Ovary (tissue), 9 donors: ENCODE results near the gene RBM44. TPM values are rescaled to one million over a fixed set of nuclear protein-coding genes. Genes with fewer than 3 reads are reported as not detected.

Source experiments
- DNase-seq, 5 donors: peaks; one replicate each; pipeline ENCODE4 v3.0.0-alpha.2; 2019 to 2020
- H3K27ac ChIP-seq, 2 donors: fragments of 200-600 bp; one replicate each; pipeline versions ENCODE4 v1.5.1 to v1.8.0; 2019 to 2022
- H3K27me3 ChIP-seq: fragments of 200-600 bp; one replicate; pipeline ENCODE4 v1.8.0; 2022
- H3K36me3 ChIP-seq: fragments of 200-600 bp; sonication (generic); one replicate; pipeline ENCODE4 v1.5.1; 2019
- H3K4me1 ChIP-seq: one replicate; pipeline ENCODE4 v1.8.1; 2013; ENCODE audit warnings: mild to moderate bottlenecking, moderate library complexity; ENCODE audit not compliant: insufficient read depth
- H3K4me3 ChIP-seq: fragments of 200-600 bp; sonication (generic); one replicate; pipeline ENCODE4 v1.5.1; 2017
- H3K9me3 ChIP-seq, 2 donors: fragments of 200-600 bp in 1 of 2; sonication (generic) in 1 of 2; one replicate each; pipeline versions ENCODE4 v1.5.1 to v1.8.1; 2013 to 2019; ENCODE audit warnings: mild to moderate bottlenecking in 1 of 2, moderate library complexity in 1 of 2
- CTCF ChIP-seq, 3 donors: fragments of 450-650 bp in 2 of 3; fragments of 200-600 bp in 1 of 3; IDR thresholded peaks; one replicate each; pipeline versions ENCODE4 v1.5.1 to v1.8.0; 2016 to 2022; ENCODE audit warnings: antibody characterized with exemption in 3 of 3, mild to moderate bottlenecking in 1 of 3
- EP300 ChIP-seq: sonication (generic); formaldehyde crosslinking; IDR thresholded peaks from one replicate; pipeline ENCODE4 v1.6.1; 2017; ENCODE audit warnings: antibody characterized with exemption
- POLR2A ChIP-seq: fragments of 450-650 bp; IDR thresholded peaks from one replicate; pipeline ENCODE4 v1.6.1; 2017; ENCODE audit warnings: antibody characterized with exemption, mild to moderate bottlenecking, moderate library complexity
- WGBS, 3 donors: extraction: QIAGEN DNeasy Blood & Tissue Kit in 1 of 3; methylation state at CpG; one replicate each; pipeline versions ENCODE4 v1.1.5 to v1.1.7; 2013 to 2017; 5-methylcytosine and 5-hydroxymethylcytosine counted together
- intact Hi-C, 4 donors: fragments of 100-400 bp; cut with DNase I; formaldehyde crosslinking; loops; one replicate each; pipeline versions ENCODE4 v1.11.0 to v1.15.1; 2022 to 2023
- polyA plus RNA-seq, 2 donors: library from polyadenylated mRNA; stranded (reverse); fragments of 200-250 nt in 1 of 2; fragments of 350-450 nt in 1 of 2; fragmentation: Illumina TruSeq in 1 of 2; extraction: RNeasy Lipid Tissue Mini Kit (QIAGEN cat#74804) in 1 of 2; gene quantifications; one replicate each; pipeline ENCODE4 v1.2.3, GENCODE V29; 2013 to 2014
- total RNA-seq, 7 donors: library from RNA; depleted of rRNA in 2 of 7; stranded (reverse); fragments of >200 nt in 2 of 7; fragmentation: NEBNext Ultra II Directional in 3 of 7; extraction: Animal tissue kit (Norgen Biotek cat#: 25700) in 3 of 7; gene quantifications; one replicate each; pipeline versions ENCODE4 v1.1.0 to v1.2.4, GENCODE V29; 2016 to 2023
- donor health status: DM: no; HTN: no; CAD: no; lungs with moderate emphysema.
- donor health status: DM: no; HTN: no; CAD: no.
- donor health status: Bipolar disorder and iron deficiency.
- donor health status: DM: yes; HTN: yes; CAD: no.
- donor health status: DM: no; HTN: no; CAD: no.
- donor health status: DM: yes; HTN: yes; CAD: no.

Gene RBM44
- total and polyA plus RNA-seq, 9 donors, result 0.13 to 0.83 (median 0.33) TPM

- WGBS, 3 donors, result 81 to 89% (median 83%) methylated on average over 4 of the region's 4 CpGs
- DNase-seq, result no peak
- no peak for TF ChIP-seq POLR2A
- TF ChIP-seq EP300, result no peak
- no peak for TF ChIP-seq CTCF (IDR thresholded peaks at IDR 0.05)
- H3K4me3 ChIP-seq, result no peak overlapping the region
- no peaks in the 10 kb centered on the region for H3K27me3 ChIP-seq
- no peaks in the 10 kb centered on the region for H3K4me1 ChIP-seq
- intact Hi-C loops, result no loop called here
- no peaks in the 10 kb centered on the region for H3K9me3 ChIP-seq
- H3K27ac ChIP-seq, result no peak overlapping the region
- H3K36me3 ChIP-seq, result no peaks in the 10 kb centered on the region
Measured at GRCh38 chr2:237790353-237790752, 8.2 kb upstream of the RBM44 start.

- TF ChIP-seq POLR2A (no peak), EP300 (no peak), CTCF (IDR thresholded peaks at IDR 0.05) (no peak)
- Histone ChIP-seq H3K27ac (no peak overlapping the region), H3K9me3 (no peaks in the 10 kb centered on the region), H3K4me1 (no peaks in the 10 kb centered on the region), H3K4me3 (no peak overlapping the region), H3K27me3 (no peaks in the 10 kb centered on the region), H3K36me3 (no peaks in the 10 kb centered on the region)
- intact Hi-C loops, result no loop called here
- DNase-seq, result no peak
- 63 to 72% (median 68%) methylated on average over 6 of the region's 6 CpGs for WGBS, 3 donors
Measured at GRCh38 chr2:237791977-237792727, 6.4 kb upstream of the RBM44 start.

- Histone ChIP-seq H3K27ac (no peak overlapping the region), H3K4me1 (no peaks in the 10 kb centered on the region), H3K4me3 (no peak overlapping the region), H3K27me3 (no peaks in the 10 kb centered on the region), H3K36me3 (no peaks in the 10 kb centered on the region), H3K9me3 (no peaks in the 10 kb centered on the region)
- TF ChIP-seq CTCF (IDR thresholded peaks at IDR 0.05) (no peak), EP300 (no peak), POLR2A (no peak)
- DNase-seq, result no peak
- intact Hi-C loops, result no loop called here
- WGBS, 3 donors, result 93 to 95% (median 95%) methylated on average over 3 of the region's 3 CpGs
Measured at GRCh38 chr2:237797253-237797652, 1.3 kb upstream of the RBM44 start.

- intact Hi-C loops, result no loop called here
- TF ChIP-seq EP300, result no peak
- TF ChIP-seq CTCF (IDR thresholded peaks at IDR 0.05), result no peak
- TF ChIP-seq POLR2A, result no peak
- no peaks in the 10 kb centered on the region for H3K9me3 ChIP-seq
- 88 to 91% (median 89%) methylated on average over 34 of the region's 34 CpGs for WGBS, 3 donors
- no peak overlapping the region for H3K27ac ChIP-seq
- no peaks in the 10 kb centered on the region for H3K27me3 ChIP-seq
- DNase-seq, result no peak
- no peak overlapping the region for H3K4me3 ChIP-seq
- no peaks in the 10 kb centered on the region for H3K4me1 ChIP-seq
- no peaks in the 10 kb centered on the region for H3K36me3 ChIP-seq
Measured at GRCh38 chr2:237799060-237799428, 465 bp downstream of the RBM44 start.
